ENCODE measurements around the gene RAD51B. TPM values are rescaled to one million over a fixed set of nuclear protein-coding genes. Genes with fewer than 3 reads are reported as not detected.

RAD51B gene
- total RNA-seq, 1 experiment from 2014 or later: 10.8 TPM

- H3K36me3 ChIP-seq (ENCODE audit: low read depth, low read length): no peaks in the 10 kb centered on the region
- H3K4me2 ChIP-seq (ENCODE audit: low read length): no peak overlapping the region
- POLR2A ChIA-PET (ENCODE audit: unreplicated experiment): no interaction called here
- no peaks in the 10 kb centered on the region for H3K9me2 ChIP-seq (replicated peaks; ENCODE audit: low read length)
- H4K20me1 ChIP-seq (ENCODE audit: low read length): no peaks in the 10 kb centered on the region
- H3K79me2 ChIP-seq (ENCODE audit: low read length): no peaks in the 10 kb centered on the region
- H2AFZ ChIP-seq (ENCODE audit: low read length): no peak overlapping the region
- H3K27ac ChIP-seq (ENCODE audit: low read length): no peak overlapping the region
- no peak overlapping the region for H3K9ac ChIP-seq (ENCODE audit: low read length)
- CTCF ChIA-PET: no interaction called here
- no peak overlapping the region for H3K4me3 ChIP-seq (ENCODE audit: low read length)
- no peaks in the 10 kb centered on the region for H3K4me1 ChIP-seq (ENCODE audit: insufficient read depth, low read length)
- no TSS peak for BruUV-seq (replicated peaks)
- H3K27me3 ChIP-seq (ENCODE audit: low read length): no peaks in the 10 kb centered on the region
- ATAC-seq: no peak
- TF ChIP-seq EZH2phosphoT487 (IDR thresholded peaks at IDR 0.05; ENCODE audit: borderline replicate concordance, low read length) (no peak), CTCF (conservative IDR thresholded peaks at IDR 0.05; ENCODE audit: low read depth, low read length) (no peak), EZH2 (IDR thresholded peaks at IDR 0.05; ENCODE audit: low read length, unreplicated experiment) (no peak)
- intact Hi-C loops (cut with micrococcal nuclease): no loop called here
- no peaks in the 10 kb centered on the region for H3K9me3 ChIP-seq (ENCODE audit: low read length)
- H3F3A ChIP-seq (ENCODE audit: low read length, unreplicated experiment): no peaks in the 10 kb centered on the region
- DNase-seq: no peak
Measured at GRCh38 chr14:67886191-67886590, 66.6 kb downstream of the RAD51B start.

GRCh38 chr14:67887478-67887877, 67.9 kb downstream of the RAD51B start:
- Histone ChIP-seq H3K36me3 (ENCODE audit: low read depth, low read length) (no peaks in the 10 kb centered on the region), H3K4me2 (ENCODE audit: low read length) (no peak overlapping the region), H3K9me2 (replicated peaks; ENCODE audit: low read length) (no peaks in the 10 kb centered on the region), H2AFZ (ENCODE audit: low read length) (no peak overlapping the region), H3K27me3 (ENCODE audit: low read length) (no peaks in the 10 kb centered on the region), H3K4me1 (ENCODE audit: insufficient read depth, low read length) (no peaks in the 10 kb centered on the region), H3K9me3 (ENCODE audit: low read length) (no peaks in the 10 kb centered on the region), H3K9ac (ENCODE audit: low read length) (no peak overlapping the region), H3K79me2 (ENCODE audit: low read length) (no peaks in the 10 kb centered on the region), H3K27ac (ENCODE audit: low read length) (no peak overlapping the region), H3F3A (ENCODE audit: low read length, unreplicated experiment) (no peaks in the 10 kb centered on the region), H3K4me3 (ENCODE audit: low read length) (no peak overlapping the region), H4K20me1 (ENCODE audit: low read length) (no peaks in the 10 kb centered on the region)
- no peak for DNase-seq
- TF ChIP-seq CTCF (conservative IDR thresholded peaks at IDR 0.05; ENCODE audit: low read depth, low read length) (no peak), EZH2phosphoT487 (IDR thresholded peaks at IDR 0.05; ENCODE audit: borderline replicate concordance, low read length) (no peak), EZH2 (IDR thresholded peaks at IDR 0.05; ENCODE audit: low read length, unreplicated experiment) (no peak)
- no TSS peak for BruUV-seq (replicated peaks)
- intact Hi-C loops (cut with micrococcal nuclease): no loop called here
- ATAC-seq: peak; percentile 50; the same call in 1 of the 2 replicates
- ChIA-PET POLR2A (ENCODE audit: unreplicated experiment) (no interaction called here), CTCF (no interaction called here)

GRCh38 chr14:67889455-67889854, 69.9 kb downstream of the RAD51B start:
- intact Hi-C loops (cut with micrococcal nuclease): no loop called here
- no peaks in the 10 kb centered on the region for H3K36me3 ChIP-seq (ENCODE audit: low read depth, low read length)
- no peak overlapping the region for H2AFZ ChIP-seq (ENCODE audit: low read length)
- H3K27ac ChIP-seq (ENCODE audit: low read length): no peak overlapping the region
- CTCF ChIA-PET: no interaction called here
- H3K4me3 ChIP-seq (ENCODE audit: low read length): no peak overlapping the region
- no peaks in the 10 kb centered on the region for H3K4me1 ChIP-seq (ENCODE audit: insufficient read depth, low read length)
- POLR2A ChIA-PET (ENCODE audit: unreplicated experiment): interaction anchor here (0.6 kb wide), 1 partner anchor 361 kb away, joined by 3 read pairs; no protein-coding TSS in a partner anchor
- ATAC-seq (no peak), DNase-seq (no peak)
- no peaks in the 10 kb centered on the region for H3F3A ChIP-seq (ENCODE audit: low read length, unreplicated experiment)
- no TSS peak for BruUV-seq (replicated peaks)
- no peak overlapping the region for H3K4me2 ChIP-seq (ENCODE audit: low read length)
- no peaks in the 10 kb centered on the region for H3K9me2 ChIP-seq (replicated peaks; ENCODE audit: low read length)
- no peaks in the 10 kb centered on the region for H3K9me3 ChIP-seq (ENCODE audit: low read length)
- no peaks in the 10 kb centered on the region for H3K27me3 ChIP-seq (ENCODE audit: low read length)
- no peaks in the 10 kb centered on the region for H4K20me1 ChIP-seq (ENCODE audit: low read length)
- H3K9ac ChIP-seq (ENCODE audit: low read length): no peak overlapping the region
- TF ChIP-seq EZH2phosphoT487 (IDR thresholded peaks at IDR 0.05; ENCODE audit: borderline replicate concordance, low read length) (no peak), CTCF (conservative IDR thresholded peaks at IDR 0.05; ENCODE audit: low read depth, low read length) (no peak), EZH2 (IDR thresholded peaks at IDR 0.05; ENCODE audit: low read length, unreplicated experiment) (no peak)
- H3K79me2 ChIP-seq (ENCODE audit: low read length): no peaks in the 10 kb centered on the region

Measured in PC-3 (cell line).